CD4-positive, alpha-beta T cell (primary cell): ENCODE measurements around the gene TTLL11. TPM values are rescaled to one million over a fixed set of nuclear protein-coding genes. Genes with fewer than 3 reads are reported as not detected.

Source experiments
- ATAC-seq: fragments of 200-7000 bp; cut with Tn5 transposase; one replicate; pipeline ENCODE4 v1.10.0; 2022; ENCODE audit warnings: mild to moderate bottlenecking; ENCODE audit not compliant: poor library complexity
- CTCF ChIA-PET: fragments of 350-600 bp; sonication (Branson Sonifier 250); formaldehyde crosslinking; loops from one replicate; lab custom pipeline; 2021; ENCODE audit warnings: antibody characterized with exemption, inconsistent platforms; lab: Charles Lee
- POLR2A ChIA-PET: fragments of 350-600 bp; sonication (Branson Sonifier 250); formaldehyde crosslinking; loops from one replicate; lab custom pipeline; 2021; ENCODE audit warnings: antibody characterized with exemption, inconsistent platforms; lab: Charles Lee
- DNase-seq, 14 experiments: peaks; one replicate each; pipeline ENCODE4 v3.0.0-alpha.2; 2013 to 2020; ENCODE audit warnings: mixed read lengths in 2 of 14
- H3K27ac ChIP-seq, 2 donors: one replicate each; pipeline versions ENCODE4 v1.5.1 to v1.7.0; 2013; ENCODE audit warnings: low read length in 2 of 2, low read depth in 1 of 2, mild to moderate bottlenecking in 1 of 2
- H3K27me3 ChIP-seq, 2 experiments: 1 replicate in 1 of 2; 2 replicates in 1 of 2; pipeline versions ENCODE4 v1.6.1 to v1.7.0; 2013; ENCODE audit warnings: low read length in 2 of 2, control low read depth in 1 of 2, mild to moderate bottlenecking in 1 of 2, moderate library complexity in 1 of 2; ENCODE audit not compliant: insufficient read depth in 2 of 2, control insufficient read depth in 1 of 2
- H3K36me3 ChIP-seq: one replicate; pipeline ENCODE4 v1.6.1; 2013; ENCODE audit warnings: low read length, control low read depth; ENCODE audit not compliant: insufficient read depth
- H3K4me1 ChIP-seq: one replicate; pipeline ENCODE4 v1.6.1; 2013; ENCODE audit warnings: low read length, control low read depth; ENCODE audit not compliant: insufficient read depth
- H3K4me3 ChIP-seq: one replicate; pipeline ENCODE4 v1.5.1; 2013; ENCODE audit warnings: mild to moderate bottlenecking, low read length, moderate library complexity
- H3K9me3 ChIP-seq, 2 experiments: 1 replicate in 1 of 2; 2 replicates in 1 of 2; pipeline versions ENCODE4 v1.6.1 to v1.7.0; 2013; ENCODE audit warnings: low read length in 2 of 2, mild to moderate bottlenecking in 2 of 2, control low read depth in 1 of 2, moderate library complexity in 1 of 2; ENCODE audit not compliant: control insufficient read depth in 1 of 2, insufficient read depth in 1 of 2
- H3K27ac Mint-ChIP-seq: one replicate; pipeline ENCODE4 v1.8.0; 2020; ENCODE audit warnings: mixed read lengths
- H3K27me3 Mint-ChIP-seq: one replicate; pipeline ENCODE4 v1.8.0; 2021; ENCODE audit warnings: mixed read lengths
- H3K36me3 Mint-ChIP-seq: one replicate; pipeline ENCODE4 v1.8.0; 2021; ENCODE audit warnings: low read depth, mixed read lengths
- H3K4me1 Mint-ChIP-seq: one replicate; pipeline ENCODE4 v1.8.0; 2021; ENCODE audit warnings: low read depth, mixed read lengths
- H3K4me3 Mint-ChIP-seq: one replicate; pipeline ENCODE4 v1.8.0; 2020; ENCODE audit warnings: mild to moderate bottlenecking, mixed read lengths
- H3K9me3 Mint-ChIP-seq: one replicate; pipeline ENCODE4 v1.8.0; 2020; ENCODE audit warnings: mixed read lengths
- intact Hi-C, 2 experiments: fragments of 100-400 bp; cut with DNase I in 1 of 2; cut with micrococcal nuclease in 1 of 2; formaldehyde crosslinking; loops; one replicate each; pipeline versions ENCODE4 v1.15.1 to v1.9.0; 2023 to 2025; cut with DNase I, micrococcal nuclease
- total RNA-seq, 174 experiments: library from RNA in 2 of 174; stranded (reverse) in 2 of 174; gene quantifications; one replicate each; pipeline ENCODE4 v1.2.3 and lab custom pipeline; 2021 to 2026
- TF ChIP-seq, protein P1 (sequence below): fragments of 200-600 bp; IDR thresholded peaks from one replicate; pipeline ENCODE4 v1.8.0; 2022; ENCODE audit warnings: antibody characterized with exemption, mild to moderate bottlenecking

Gene TTLL11
- total RNA-seq, 2 experiments from 2014 or later, result 1.6 to 2.3 TPM

DNA sequence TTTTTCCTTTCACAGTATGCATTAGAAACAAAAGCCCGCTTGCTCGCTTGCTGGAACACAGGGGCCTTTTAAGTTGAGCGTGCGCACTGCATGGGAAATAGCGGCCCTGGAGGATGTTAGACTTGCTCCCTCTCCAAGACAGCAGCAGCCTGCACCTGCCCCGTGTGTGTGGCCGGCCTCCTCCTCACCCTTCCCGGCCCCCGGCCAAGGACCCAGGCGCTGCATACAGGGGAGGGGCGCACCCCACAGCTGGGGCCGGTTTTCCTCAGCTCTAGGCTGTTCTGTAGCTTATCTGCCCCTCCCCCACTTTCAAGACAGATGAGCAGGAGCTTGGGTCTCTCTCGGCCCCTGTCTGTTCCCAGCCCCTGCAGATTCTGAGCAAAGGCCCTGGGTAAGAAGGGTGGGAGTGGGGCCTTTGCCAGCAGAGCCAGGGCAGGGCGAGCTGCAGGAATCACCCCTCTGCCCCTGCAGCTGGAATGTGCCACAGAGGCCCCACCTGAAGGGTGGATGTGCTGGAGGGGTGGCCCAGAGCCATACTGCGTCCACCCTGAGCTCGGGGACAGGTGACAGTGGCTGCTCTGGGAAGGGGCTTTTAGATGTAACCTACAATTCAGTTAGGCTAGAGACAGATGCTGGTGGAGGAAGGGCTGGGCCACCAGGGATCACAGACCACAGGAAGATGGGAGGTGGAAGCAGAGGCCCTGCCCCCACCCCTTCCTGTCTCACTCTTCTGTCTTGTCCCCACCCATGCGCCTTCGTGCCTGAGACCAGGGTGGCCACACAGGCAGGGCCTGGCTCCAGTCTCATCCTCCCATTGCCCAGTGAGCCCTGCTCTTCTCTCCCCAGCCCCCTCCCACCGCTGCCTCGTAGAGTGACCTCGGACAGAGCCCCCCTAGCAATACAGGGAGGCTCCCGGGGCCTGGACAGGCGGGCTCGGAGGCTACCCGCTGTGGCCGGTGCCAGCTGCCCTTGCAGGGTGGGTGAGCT is 309.3 kb downstream of the TTLL11 start:
- peak overlapping the region; percentile 30 for H3K4me3 Mint-ChIP-seq
- Histone ChIP-seq H3K9me3 (peaks cover 0 to 5% of the 10 kb centered on the region in 2 experiments), H3K27ac (no peak overlapping the region), H3K4me1 (peaks cover 19% of the 10 kb centered on the region), H3K4me3 (no peak overlapping the region), H3K27me3 (no peaks in the 10 kb centered on the region), H3K36me3 (no peaks in the 10 kb centered on the region)
- intact Hi-C loops, result no loop called here
- ATAC-seq (peak; percentile 26), DNase-seq (peak in 4 of 14 experiments; percentile 4 to 29 (median 11))
- CTCF ChIA-PET, result no interaction called here
- TF ChIP-seq, protein P1, sequence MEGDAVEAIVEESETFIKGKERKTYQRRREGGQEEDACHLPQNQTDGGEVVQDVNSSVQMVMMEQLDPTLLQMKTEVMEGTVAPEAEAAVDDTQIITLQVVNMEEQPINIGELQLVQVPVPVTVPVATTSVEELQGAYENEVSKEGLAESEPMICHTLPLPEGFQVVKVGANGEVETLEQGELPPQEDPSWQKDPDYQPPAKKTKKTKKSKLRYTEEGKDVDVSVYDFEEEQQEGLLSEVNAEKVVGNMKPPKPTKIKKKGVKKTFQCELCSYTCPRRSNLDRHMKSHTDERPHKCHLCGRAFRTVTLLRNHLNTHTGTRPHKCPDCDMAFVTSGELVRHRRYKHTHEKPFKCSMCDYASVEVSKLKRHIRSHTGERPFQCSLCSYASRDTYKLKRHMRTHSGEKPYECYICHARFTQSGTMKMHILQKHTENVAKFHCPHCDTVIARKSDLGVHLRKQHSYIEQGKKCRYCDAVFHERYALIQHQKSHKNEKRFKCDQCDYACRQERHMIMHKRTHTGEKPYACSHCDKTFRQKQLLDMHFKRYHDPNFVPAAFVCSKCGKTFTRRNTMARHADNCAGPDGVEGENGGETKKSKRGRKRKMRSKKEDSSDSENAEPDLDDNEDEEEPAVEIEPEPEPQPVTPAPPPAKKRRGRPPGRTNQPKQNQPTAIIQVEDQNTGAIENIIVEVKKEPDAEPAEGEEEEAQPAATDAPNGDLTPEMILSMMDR, result no peak
- H3K4me1 Mint-ChIP-seq, result peaks cover 17% of the 10 kb centered on the region
- H3K27me3 Mint-ChIP-seq, result no peaks in the 10 kb centered on the region
- peak overlapping the region; percentile 62 for H3K27ac Mint-ChIP-seq
- no peaks in the 10 kb centered on the region for H3K9me3 Mint-ChIP-seq
- no peaks in the 10 kb centered on the region for H3K36me3 Mint-ChIP-seq
- POLR2A ChIA-PET, result interaction anchor here (0.6 kb wide), 2 partner anchors 36 to 1258 kb away, joined by 3 to 4 read pairs; no protein-coding TSS in a partner anchor

DNA sequence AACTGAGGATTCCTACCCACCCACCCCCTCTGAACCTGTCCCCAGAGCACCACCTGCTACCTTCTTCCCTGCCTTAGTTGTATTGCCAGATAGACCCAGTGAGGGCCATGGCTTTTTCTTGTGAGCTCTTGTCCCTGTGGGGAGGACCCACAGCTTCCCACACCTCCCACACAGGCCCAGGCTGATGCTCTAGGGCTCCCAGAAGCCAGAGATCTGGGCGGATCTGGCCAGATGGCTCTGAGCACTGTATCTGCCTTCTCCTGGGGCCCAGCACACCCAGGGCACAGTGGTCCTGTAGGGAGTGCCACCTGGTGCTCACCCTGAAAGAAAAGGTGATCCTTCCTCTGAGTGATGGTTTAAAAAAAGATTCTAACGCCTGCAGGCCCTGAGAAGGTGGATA is 310.0 kb downstream of the TTLL11 start:
- Mint-ChIP-seq H3K4me3 (peak overlapping the region; percentile 15), H3K4me1 (peaks cover 17% of the 10 kb centered on the region), H3K9me3 (no peaks in the 10 kb centered on the region), H3K27me3 (no peaks in the 10 kb centered on the region), H3K27ac (peak overlapping the region; percentile 62), H3K36me3 (no peaks in the 10 kb centered on the region)
- H3K4me1 ChIP-seq, result peaks cover 19% of the 10 kb centered on the region
- DNase-seq (peak in 1 of 14 experiments; percentile 2), ATAC-seq (no peak)
- H3K9me3 ChIP-seq, result peaks cover 0 to 5% of the 10 kb centered on the region in 2 experiments
- TF ChIP-seq, protein P1, result no peak
- POLR2A ChIA-PET, result no interaction called here
- intact Hi-C loops, result no loop called here
- no peaks in the 10 kb centered on the region for H3K36me3 ChIP-seq
- no peak overlapping the region for H3K4me3 ChIP-seq
- H3K27me3 ChIP-seq, result no peaks in the 10 kb centered on the region
- no peak overlapping the region for H3K27ac ChIP-seq
- CTCF ChIA-PET, result no interaction called here

DNA sequence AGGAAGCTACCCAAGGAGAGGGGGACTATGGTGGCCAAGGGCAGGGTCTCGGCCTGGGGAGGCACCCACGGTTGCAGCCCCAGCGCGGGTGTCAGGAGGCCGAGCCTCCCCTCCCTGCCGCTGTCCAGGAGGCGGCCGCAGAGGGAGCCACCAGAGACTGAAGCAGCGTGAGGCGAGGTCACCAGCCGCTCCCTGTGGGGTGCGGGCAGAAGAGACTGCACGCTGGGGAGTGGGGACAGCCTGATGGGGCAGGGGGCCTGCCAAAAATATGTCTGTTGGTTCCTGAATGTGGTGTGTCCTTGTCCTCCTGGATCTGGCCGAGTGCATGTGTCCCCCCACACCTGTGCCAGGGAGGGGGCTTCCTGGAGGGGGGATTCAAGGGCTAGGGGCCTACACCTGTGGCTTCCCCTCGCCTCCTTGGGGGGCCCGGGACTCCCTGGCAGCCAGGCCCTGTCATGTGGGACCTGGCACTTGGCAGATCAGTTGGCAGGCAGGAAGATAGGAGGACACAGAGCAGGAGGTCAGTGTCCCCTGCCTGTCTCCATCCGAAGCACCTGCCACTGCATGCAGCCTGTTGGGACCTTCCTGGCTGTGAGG is 310.5 kb downstream of the TTLL11 start:
- Histone ChIP-seq H3K27me3 (no peaks in the 10 kb centered on the region), H3K36me3 (no peaks in the 10 kb centered on the region), H3K4me3 (no peak overlapping the region), H3K27ac (no peak overlapping the region), H3K4me1 (peaks cover 19% of the 10 kb centered on the region), H3K9me3 (peaks cover 0 to 5% of the 10 kb centered on the region in 2 experiments)
- ATAC-seq (no peak), DNase-seq (peak in 2 of 14 experiments; percentile 3 to 23)
- Mint-ChIP-seq H3K27ac (no peak overlapping the region), H3K4me3 (no peak overlapping the region), H3K36me3 (no peaks in the 10 kb centered on the region), H3K27me3 (no peaks in the 10 kb centered on the region), H3K4me1 (peaks cover 17% of the 10 kb centered on the region), H3K9me3 (no peaks in the 10 kb centered on the region)
- intact Hi-C loops, result no loop called here
- TF ChIP-seq, protein P1, result no peak
- POLR2A ChIA-PET, result no interaction called here
- CTCF ChIA-PET, result no interaction called here
